Neural crest cell (in vitro differentiated cells): Measurements from ENCODE around the gene MSL3B.
"Not testable (repeated sequence)": the region's sequence is repeated elsewhere in the genome, so short reads cannot be mapped to it uniquely, and the experiment has no call there.

Experiments
- DNase-seq: peaks from one replicate; pipeline ENCODE4 v3.0.0; 2021; ENCODE audit warnings: low read depth, mixed read lengths, low spot score
- H3K27ac Mint-ChIP-seq: one replicate; pipeline ENCODE4 v1.8.0; 2021; ENCODE audit warnings: mild to moderate bottlenecking, mixed read lengths; ENCODE audit not compliant: unreplicated experiment
- H3K27me3 Mint-ChIP-seq: 2 replicates; pipeline ENCODE4 v1.8.0; 2021; ENCODE audit warnings: low read depth, mild to moderate bottlenecking, mixed read lengths
- H3K36me3 Mint-ChIP-seq: 2 replicates; pipeline ENCODE4 v1.8.0; 2021; ENCODE audit warnings: low read depth, mild to moderate bottlenecking, mixed read lengths
- H3K4me1 Mint-ChIP-seq: 2 replicates; pipeline ENCODE4 v1.8.0; 2021; ENCODE audit warnings: mixed read lengths
- H3K4me3 Mint-ChIP-seq: one replicate; pipeline ENCODE4 v1.8.0; 2021; ENCODE audit warnings: mild to moderate bottlenecking, mixed read lengths
- H3K9me3 Mint-ChIP-seq: 2 replicates; pipeline ENCODE4 v1.8.0; 2021; ENCODE audit warnings: mixed read lengths
- TF ChIP-seq, protein P1 (sequence below): fragments of 200-600 bp; sonication (generic); conservative IDR thresholded peaks from 2 replicates; pipeline ENCODE4 v1.5.0; 2021; ENCODE audit warnings: antibody characterized with exemption, mild to moderate bottlenecking

MSL3B gene

DNA sequence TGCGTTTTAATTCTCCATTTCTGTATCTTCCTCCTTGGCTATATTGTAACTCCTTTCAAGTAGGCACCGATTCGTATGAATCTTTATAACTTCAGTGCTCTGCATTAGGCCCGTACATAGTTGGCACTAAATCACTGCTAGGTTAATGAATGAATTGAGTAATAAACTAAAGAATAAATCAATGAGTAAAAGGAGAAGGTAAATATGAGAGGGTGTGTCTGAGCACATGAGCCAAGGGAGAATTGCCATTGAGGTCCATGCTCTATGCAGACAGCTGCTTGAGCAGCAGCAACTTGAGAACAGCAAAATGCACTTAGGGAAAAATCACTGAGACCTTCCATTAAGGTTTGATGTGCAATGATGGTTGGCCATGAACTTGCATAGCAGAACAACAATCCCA lies 37.8 kb upstream of the MSL3B start:
- H3K4me3 Mint-ChIP-seq = no peak overlapping the region
- H3K36me3 Mint-ChIP-seq = no peaks in the 10 kb centered on the region
- peaks cover 55% of the 10 kb centered on the region for H3K27me3 Mint-ChIP-seq
- peaks cover 8% of the 10 kb centered on the region for H3K9me3 Mint-ChIP-seq
- no peaks in the 10 kb centered on the region for H3K4me1 Mint-ChIP-seq
- no peak overlapping the region for H3K27ac Mint-ChIP-seq
- no peak for DNase-seq
- TF ChIP-seq, protein P1, sequence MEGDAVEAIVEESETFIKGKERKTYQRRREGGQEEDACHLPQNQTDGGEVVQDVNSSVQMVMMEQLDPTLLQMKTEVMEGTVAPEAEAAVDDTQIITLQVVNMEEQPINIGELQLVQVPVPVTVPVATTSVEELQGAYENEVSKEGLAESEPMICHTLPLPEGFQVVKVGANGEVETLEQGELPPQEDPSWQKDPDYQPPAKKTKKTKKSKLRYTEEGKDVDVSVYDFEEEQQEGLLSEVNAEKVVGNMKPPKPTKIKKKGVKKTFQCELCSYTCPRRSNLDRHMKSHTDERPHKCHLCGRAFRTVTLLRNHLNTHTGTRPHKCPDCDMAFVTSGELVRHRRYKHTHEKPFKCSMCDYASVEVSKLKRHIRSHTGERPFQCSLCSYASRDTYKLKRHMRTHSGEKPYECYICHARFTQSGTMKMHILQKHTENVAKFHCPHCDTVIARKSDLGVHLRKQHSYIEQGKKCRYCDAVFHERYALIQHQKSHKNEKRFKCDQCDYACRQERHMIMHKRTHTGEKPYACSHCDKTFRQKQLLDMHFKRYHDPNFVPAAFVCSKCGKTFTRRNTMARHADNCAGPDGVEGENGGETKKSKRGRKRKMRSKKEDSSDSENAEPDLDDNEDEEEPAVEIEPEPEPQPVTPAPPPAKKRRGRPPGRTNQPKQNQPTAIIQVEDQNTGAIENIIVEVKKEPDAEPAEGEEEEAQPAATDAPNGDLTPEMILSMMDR = no peak

GRCh38 chr2:233901884-233902283 lies 33.7 kb upstream of the MSL3B start:
- Mint-ChIP-seq H3K4me3 (no peak overlapping the region), H3K27ac (no peak overlapping the region), H3K4me1 (no peaks in the 10 kb centered on the region), H3K27me3 (peaks cover 50% of the 10 kb centered on the region), H3K36me3 (no peaks in the 10 kb centered on the region), H3K9me3 (peaks cover 3% of the 10 kb centered on the region)
- no peak for DNase-seq
- TF ChIP-seq, protein P1 = no peak

GRCh38 chr2:233901367-233901766 lies 33.2 kb upstream of the MSL3B start:
- H3K4me3 Mint-ChIP-seq = no peak overlapping the region
- H3K27ac Mint-ChIP-seq = no peak overlapping the region
- no peaks in the 10 kb centered on the region for H3K36me3 Mint-ChIP-seq
- TF ChIP-seq, protein P1 = no peak
- peaks cover 3% of the 10 kb centered on the region for H3K9me3 Mint-ChIP-seq
- no peak for DNase-seq
- peaks cover 50% of the 10 kb centered on the region for H3K27me3 Mint-ChIP-seq
- H3K4me1 Mint-ChIP-seq = no peaks in the 10 kb centered on the region

GRCh38 chr2:233896253-233896652 lies 28.1 kb upstream of the MSL3B start:
- H3K36me3 Mint-ChIP-seq, DNase-seq, H3K27ac Mint-ChIP-seq, H3K4me1 Mint-ChIP-seq, H3K9me3 Mint-ChIP-seq, H3K4me3 Mint-ChIP-seq: not testable (repeated sequence)
- peaks cover 30% of the 10 kb centered on the region for H3K27me3 Mint-ChIP-seq

DNA sequence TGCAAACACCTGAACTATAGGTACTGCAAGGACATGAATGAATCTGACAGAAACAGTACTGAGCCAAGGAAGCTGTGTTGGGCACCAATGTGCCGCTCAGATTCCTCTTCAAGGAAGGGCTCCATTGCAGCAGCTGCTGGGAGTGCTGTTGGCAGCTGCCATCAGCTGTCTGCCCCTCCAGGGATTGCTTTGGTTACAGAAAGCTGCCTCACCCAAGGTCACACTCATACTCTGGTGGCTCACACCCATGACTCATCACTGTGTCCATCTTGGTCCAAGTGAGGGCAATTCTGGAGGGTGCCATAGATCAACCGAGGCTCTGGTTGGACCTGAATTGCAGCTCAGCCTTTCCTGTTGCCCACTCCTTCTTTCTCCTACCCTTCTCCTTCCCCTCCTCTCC lies 24.6 kb upstream of the MSL3B start:
- H3K4me1 Mint-ChIP-seq = no peaks in the 10 kb centered on the region
- H3K4me3 Mint-ChIP-seq = no peak overlapping the region
- H3K9me3 Mint-ChIP-seq = no peaks in the 10 kb centered on the region
- TF ChIP-seq, protein P1 = no peak
- no peak for DNase-seq
- peaks cover 16% of the 10 kb centered on the region for H3K27me3 Mint-ChIP-seq
- no peaks in the 10 kb centered on the region for H3K36me3 Mint-ChIP-seq
- H3K27ac Mint-ChIP-seq = no peak overlapping the region

GRCh38 chr2:233882353-233882752 lies 14.2 kb upstream of the MSL3B start:
- Mint-ChIP-seq H3K36me3 (peaks cover 10% of the 10 kb centered on the region), H3K4me3 (no peak overlapping the region), H3K27me3 (peaks cover 28% of the 10 kb centered on the region), H3K9me3 (peaks cover 19% of the 10 kb centered on the region), H3K4me1 (no peaks in the 10 kb centered on the region), H3K27ac (no peak overlapping the region)
- TF ChIP-seq, protein P1 = no peak
- no peak for DNase-seq

DNA sequence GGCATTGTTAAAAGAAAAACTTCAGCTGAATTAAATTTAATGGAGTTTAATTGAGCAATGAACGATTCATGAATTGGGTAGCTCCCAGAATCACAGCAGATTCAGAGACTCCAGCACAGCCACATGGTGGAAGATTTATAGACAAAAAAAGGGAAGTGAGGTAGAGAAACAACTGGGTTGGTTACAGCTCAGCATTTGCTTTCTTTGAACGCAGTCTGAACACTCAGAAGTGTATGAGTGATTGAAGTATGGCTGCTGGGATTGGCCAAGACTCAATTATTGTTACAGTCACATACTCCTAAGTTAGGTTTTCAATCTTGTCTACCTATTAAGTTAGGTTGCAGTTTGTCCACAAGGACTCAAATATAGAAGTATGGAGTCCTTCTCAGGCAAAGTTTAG lies 3.9 kb upstream of the MSL3B start:
- Mint-ChIP-seq H3K27me3 (peaks cover 53% of the 10 kb centered on the region), H3K9me3 (peaks cover 18% of the 10 kb centered on the region), H3K36me3 (peaks cover 17% of the 10 kb centered on the region)
- not testable (repeated sequence) for H3K27ac Mint-ChIP-seq, DNase-seq, H3K4me3 Mint-ChIP-seq, H3K4me1 Mint-ChIP-seq
